ENCODE data around the gene FAM149A.

DNA sequence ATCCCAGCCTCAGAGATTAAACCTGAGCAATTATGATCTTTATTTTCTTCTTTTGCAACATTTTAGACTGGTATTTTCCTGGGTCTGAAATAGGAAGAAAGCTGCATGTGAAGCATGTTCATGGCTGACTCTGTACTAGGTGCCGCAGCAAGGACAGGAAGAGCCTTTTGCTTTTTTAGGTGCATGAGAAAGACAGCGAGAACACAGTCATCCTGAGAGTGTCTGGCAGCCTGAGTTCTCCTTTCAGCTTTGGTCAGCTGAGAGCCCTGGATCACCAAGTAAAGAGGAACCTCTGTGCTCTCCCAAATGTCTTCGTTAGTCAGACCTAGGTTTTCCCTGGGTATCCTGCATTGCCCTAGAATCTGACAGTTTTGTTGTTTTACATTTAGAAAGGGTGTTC is 29.8 kb downstream of the FAM149A start:
- TF ChIP-seq, protein P1, sequence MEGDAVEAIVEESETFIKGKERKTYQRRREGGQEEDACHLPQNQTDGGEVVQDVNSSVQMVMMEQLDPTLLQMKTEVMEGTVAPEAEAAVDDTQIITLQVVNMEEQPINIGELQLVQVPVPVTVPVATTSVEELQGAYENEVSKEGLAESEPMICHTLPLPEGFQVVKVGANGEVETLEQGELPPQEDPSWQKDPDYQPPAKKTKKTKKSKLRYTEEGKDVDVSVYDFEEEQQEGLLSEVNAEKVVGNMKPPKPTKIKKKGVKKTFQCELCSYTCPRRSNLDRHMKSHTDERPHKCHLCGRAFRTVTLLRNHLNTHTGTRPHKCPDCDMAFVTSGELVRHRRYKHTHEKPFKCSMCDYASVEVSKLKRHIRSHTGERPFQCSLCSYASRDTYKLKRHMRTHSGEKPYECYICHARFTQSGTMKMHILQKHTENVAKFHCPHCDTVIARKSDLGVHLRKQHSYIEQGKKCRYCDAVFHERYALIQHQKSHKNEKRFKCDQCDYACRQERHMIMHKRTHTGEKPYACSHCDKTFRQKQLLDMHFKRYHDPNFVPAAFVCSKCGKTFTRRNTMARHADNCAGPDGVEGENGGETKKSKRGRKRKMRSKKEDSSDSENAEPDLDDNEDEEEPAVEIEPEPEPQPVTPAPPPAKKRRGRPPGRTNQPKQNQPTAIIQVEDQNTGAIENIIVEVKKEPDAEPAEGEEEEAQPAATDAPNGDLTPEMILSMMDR (conservative IDR thresholded peaks at IDR 0.05 in 1 of 2, IDR thresholded peaks at IDR 0.05 in 1 of 2; ENCODE audit: low read depth in 1 of 2, low read length in 2 of 2), result no peak
- no peak for TF ChIP-seq EZH2 (IDR thresholded peaks at IDR 0.05; ENCODE audit: low read length, missing control alignments)
